HG03460 (cell line): ENCODE measurements around the gene GNL3.
"Not testable (repeated sequence)": the region's sequence is repeated elsewhere in the genome, so short reads cannot be mapped to it uniquely, and the experiment has no call there.

Experiments
- ATAC-seq: cut with Tn5 transposase; IDR thresholded peaks from one replicate; pipeline ENCODE4 v1.9.1; 2021; ENCODE audit not compliant: unreplicated experiment

Gene GNL3

GRCh38 chr3:52715714-52716305 lies 30.0 kb downstream of the GNL3 start:
- no peak for ATAC-seq

- no peak for ATAC-seq
These were observed 33.8 kb downstream of the GNL3 start for GRCh38 chr3:52719618-52720017.

- ATAC-seq = no peak
These were observed 35.3 kb downstream of the GNL3 start for GRCh38 chr3:52721002-52721729.

- ATAC-seq = no peak
These were observed 35.8 kb downstream of the GNL3 start for GRCh38 chr3:52721730-52722008.

GRCh38 chr3:52722491-52722890 lies 36.7 kb downstream of the GNL3 start:
- no peak for ATAC-seq

- no peak for ATAC-seq
These were observed 38.1 kb downstream of the GNL3 start for GRCh38 chr3:52723935-52724334.

GRCh38 chr3:52724511-52724910 lies 38.7 kb downstream of the GNL3 start:
- ATAC-seq = no peak

GRCh38 chr3:52728753-52729152 lies 42.9 kb downstream of the GNL3 start:
- ATAC-seq = not testable (repeated sequence)

GRCh38 chr3:52730681-52731080 lies 44.8 kb downstream of the GNL3 start:
- no peak for ATAC-seq

- ATAC-seq = no peak
These were observed 45.8 kb downstream of the GNL3 start for GRCh38 chr3:52731590-52731989.

GRCh38 chr3:52733256-52733891 lies 47.5 kb downstream of the GNL3 start:
- ATAC-seq = no peak

GRCh38 chr3:52739730-52740129 lies 53.9 kb downstream of the GNL3 start:
- no peak for ATAC-seq

- ATAC-seq = no peak
These were observed 56.7 kb downstream of the GNL3 start for GRCh38 chr3:52742418-52743041.

- no peak for ATAC-seq
These were observed 57.3 kb downstream of the GNL3 start for GRCh38 chr3:52743152-52743551.

- ATAC-seq = no peak
These were observed 57.9 kb downstream of the GNL3 start for GRCh38 chr3:52743721-52744120.
